ENCODE data around the gene SSH2. TPM values are rescaled to one million over a fixed set of nuclear protein-coding genes. Genes with fewer than 3 reads are reported as not detected.
"Not testable (repeated sequence)": the region's sequence is repeated elsewhere in the genome, so short reads cannot be mapped to it uniquely, and the experiment has no call there.

The SSH2 gene
- total and polyA plus RNA-seq, 8 donors = 8.4 to 19.1 (median 10.3) TPM

DNA sequence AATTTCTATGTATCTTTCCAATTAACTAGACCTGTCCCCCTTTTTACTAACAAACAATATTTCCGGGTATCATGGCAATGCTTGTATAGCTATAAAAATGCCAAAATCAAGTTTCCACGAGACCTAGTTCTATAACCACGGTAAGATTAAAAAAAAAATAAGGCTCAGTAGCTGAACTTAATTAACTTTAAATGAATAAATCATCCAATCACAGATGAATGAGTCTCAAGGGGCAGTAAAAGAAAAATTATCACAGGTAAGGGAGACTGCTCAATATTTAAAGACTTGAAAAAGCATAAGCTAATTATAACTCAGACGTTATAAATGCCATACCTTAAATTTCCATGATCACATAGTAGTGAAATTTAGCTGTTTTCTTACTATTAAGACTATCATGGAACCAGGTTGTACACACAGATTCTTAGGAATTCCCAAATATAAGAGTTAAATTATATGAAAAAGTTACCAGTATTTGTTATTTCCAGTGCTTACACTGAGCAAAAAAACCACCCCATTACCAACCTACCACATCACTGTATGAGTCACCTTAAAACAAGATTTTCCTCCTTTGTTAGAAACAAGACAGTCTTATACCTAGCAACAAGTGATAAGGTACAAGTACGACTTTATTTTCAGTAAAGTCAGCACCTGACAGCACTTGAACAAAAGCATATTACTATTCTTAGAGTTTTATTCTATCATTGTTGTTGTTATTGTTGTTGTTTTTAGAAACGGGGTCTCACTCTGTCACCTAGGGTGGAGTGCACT, 20.6 kb downstream of the SSH2 start:
- Histone ChIP-seq H3K36me3 (no peaks in the 10 kb centered on the region), H3K4me3 (no peak overlapping the region), H3K4me1 (peaks cover 7 to 19% (median 16%) of the 10 kb centered on the region in 3 donors), H3K9me3 (no peaks in the 10 kb centered on the region), H3K27ac (no peak overlapping the region), H3K27me3 (no peaks in the 10 kb centered on the region)
- FAIRE-seq (no peak), DNase-seq (no peak), ATAC-seq (peak in 1 of 4 donors; percentile 54)
- intact Hi-C loops (cut with DNase I) = no loop called here
- 80 to 81% methylated on average over 6 of the region's 6 CpGs for WGBS, 2 donors
- TF ChIP-seq, protein P1, sequence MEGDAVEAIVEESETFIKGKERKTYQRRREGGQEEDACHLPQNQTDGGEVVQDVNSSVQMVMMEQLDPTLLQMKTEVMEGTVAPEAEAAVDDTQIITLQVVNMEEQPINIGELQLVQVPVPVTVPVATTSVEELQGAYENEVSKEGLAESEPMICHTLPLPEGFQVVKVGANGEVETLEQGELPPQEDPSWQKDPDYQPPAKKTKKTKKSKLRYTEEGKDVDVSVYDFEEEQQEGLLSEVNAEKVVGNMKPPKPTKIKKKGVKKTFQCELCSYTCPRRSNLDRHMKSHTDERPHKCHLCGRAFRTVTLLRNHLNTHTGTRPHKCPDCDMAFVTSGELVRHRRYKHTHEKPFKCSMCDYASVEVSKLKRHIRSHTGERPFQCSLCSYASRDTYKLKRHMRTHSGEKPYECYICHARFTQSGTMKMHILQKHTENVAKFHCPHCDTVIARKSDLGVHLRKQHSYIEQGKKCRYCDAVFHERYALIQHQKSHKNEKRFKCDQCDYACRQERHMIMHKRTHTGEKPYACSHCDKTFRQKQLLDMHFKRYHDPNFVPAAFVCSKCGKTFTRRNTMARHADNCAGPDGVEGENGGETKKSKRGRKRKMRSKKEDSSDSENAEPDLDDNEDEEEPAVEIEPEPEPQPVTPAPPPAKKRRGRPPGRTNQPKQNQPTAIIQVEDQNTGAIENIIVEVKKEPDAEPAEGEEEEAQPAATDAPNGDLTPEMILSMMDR (IDR thresholded peaks at IDR 0.05) = no peak

DNA sequence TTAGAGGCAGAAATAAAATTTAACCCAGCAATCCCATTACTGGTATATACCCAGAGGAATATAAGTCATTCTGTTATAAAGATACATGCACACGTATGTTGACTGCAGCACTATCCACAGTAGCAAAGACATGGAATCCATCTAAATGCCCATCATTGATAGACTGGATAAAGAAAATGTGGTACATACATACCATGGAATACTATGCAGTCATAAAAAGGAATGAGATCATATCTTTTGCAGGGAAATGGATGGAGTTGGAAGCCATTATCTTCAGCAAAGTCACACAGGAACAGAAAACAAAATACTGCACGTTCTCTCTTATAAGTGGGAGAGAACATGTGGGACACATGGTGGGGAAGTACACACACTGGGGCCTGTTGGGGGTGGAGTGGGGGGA, 23.1 kb downstream of the SSH2 start:
- WGBS, 2 donors = 97 to 99% methylated on average over 2 of the region's 2 CpGs
- Histone ChIP-seq H3K4me1 (peaks cover 7 to 12% (median 10%) of the 10 kb centered on the region in 3 donors), H3K36me3 (no peaks in the 10 kb centered on the region), H3K27me3 (no peaks in the 10 kb centered on the region), H3K27ac (no peak overlapping the region), H3K9me3 (no peaks in the 10 kb centered on the region), H3K4me3 (no peak overlapping the region)
- DNase-seq (no peak), ATAC-seq (no peak), FAIRE-seq (no peak)
- TF ChIP-seq, protein P1 (IDR thresholded peaks at IDR 0.05) = no peak
- intact Hi-C loops (cut with DNase I) = no loop called here

DNA sequence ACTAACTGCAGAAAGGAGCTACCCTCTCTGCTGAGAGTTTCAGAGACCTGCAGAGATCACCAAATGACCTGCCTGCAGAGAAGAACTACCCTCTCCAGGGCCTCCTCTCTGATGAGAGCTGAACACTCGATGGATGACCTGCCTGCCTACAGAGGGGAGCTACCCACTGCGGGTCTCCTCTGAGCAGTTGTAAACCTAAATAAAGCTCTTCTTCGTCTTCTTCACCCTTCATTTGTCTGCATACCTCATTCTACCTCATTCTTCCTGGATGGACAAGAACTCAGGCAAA, 24.2 kb downstream of the SSH2 start:
- 99% methylated on average over 3 of the region's 3 CpGs for WGBS, 2 donors
- H3K4me1 ChIP-seq = peaks cover 4 to 6% (median 4%) of the 10 kb centered on the region in 3 donors
- intact Hi-C loops (cut with DNase I) = no loop called here
- H3K9me3 ChIP-seq = no peaks in the 10 kb centered on the region
- FAIRE-seq (no peak), ATAC-seq (no peak), DNase-seq (no peak)
- H3K27ac ChIP-seq = no peak overlapping the region
- TF ChIP-seq, protein P1 (IDR thresholded peaks at IDR 0.05) = no peak
- H3K36me3 ChIP-seq = no peaks in the 10 kb centered on the region
- no peak overlapping the region for H3K4me3 ChIP-seq
- no peaks in the 10 kb centered on the region for H3K27me3 ChIP-seq

DNA sequence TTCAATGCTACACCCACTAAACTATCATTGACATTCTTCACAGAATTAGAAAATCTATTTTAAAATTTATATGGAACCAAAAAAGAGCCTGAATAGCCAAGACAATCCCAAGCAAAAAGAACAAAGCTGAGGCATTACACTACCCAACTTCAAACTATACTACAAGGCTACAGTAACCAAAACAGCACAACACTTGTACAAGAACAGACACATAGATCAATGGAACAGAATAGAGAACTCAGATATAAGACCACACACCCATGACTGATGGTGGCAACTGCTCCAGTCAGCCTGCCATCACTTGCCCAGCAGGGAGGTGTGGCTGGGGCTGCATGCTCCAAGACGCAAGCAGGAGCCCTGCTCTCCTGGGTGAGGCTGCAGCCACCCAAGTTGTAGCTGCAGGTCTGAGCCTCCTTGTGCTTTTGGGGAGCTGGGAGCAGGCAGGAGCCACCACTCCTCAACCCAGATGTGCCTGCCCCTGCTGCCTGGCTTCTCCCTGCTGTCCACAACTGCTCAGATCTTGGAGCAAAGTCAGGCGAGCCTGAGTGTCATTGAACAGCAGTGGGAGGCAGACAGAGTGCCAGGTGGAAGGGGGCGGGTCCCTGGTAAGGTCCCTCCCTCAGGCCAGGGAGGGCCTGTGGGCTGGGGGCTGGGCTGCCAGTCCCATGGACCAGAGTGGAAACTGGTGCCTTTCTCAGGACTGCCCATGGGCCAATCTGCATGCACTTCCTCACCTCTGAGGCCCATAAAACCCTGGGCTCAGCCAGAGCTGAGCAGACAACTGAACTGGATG, 24.7 kb downstream of the SSH2 start:
- no peaks in the 10 kb centered on the region for H3K27me3 ChIP-seq
- 76 to 92% methylated on average over 3 of the region's 3 CpGs for WGBS, 2 donors
- intact Hi-C loops (cut with DNase I) = no loop called here
- no peak overlapping the region for H3K27ac ChIP-seq
- peaks cover 0 to under 1% (median 0%) of the 10 kb centered on the region in 3 donors for H3K4me1 ChIP-seq
- TF ChIP-seq, protein P1 (IDR thresholded peaks at IDR 0.05) = no peak
- no peaks in the 10 kb centered on the region for H3K9me3 ChIP-seq
- H3K36me3 ChIP-seq = no peaks in the 10 kb centered on the region
- DNase-seq (no peak), ATAC-seq (no peak), FAIRE-seq (no peak)
- no peak overlapping the region for H3K4me3 ChIP-seq

DNA sequence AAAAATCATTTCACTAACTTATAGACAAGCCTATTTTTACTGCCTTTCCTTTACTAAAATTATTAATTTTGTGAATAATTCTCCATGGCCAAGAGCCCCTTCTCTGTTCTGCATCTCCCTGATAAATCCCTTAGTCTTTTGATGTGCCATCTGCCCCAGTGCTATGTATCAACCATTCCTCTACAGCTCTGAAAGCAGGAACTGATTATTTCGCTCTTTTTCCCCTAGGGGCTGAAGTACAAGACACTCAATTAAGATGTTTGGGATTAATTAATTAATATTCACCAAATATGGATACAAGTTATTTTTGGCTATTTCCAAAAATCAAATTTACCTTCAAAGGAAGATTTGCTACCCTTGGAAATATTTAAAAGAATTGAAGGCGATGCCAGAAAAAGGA, 26.6 kb downstream of the SSH2 start:
- no peak for ATAC-seq
- Histone ChIP-seq H3K27me3 (no peaks in the 10 kb centered on the region), H3K9me3 (no peaks in the 10 kb centered on the region), H3K36me3 (no peaks in the 10 kb centered on the region), H3K27ac (no peak overlapping the region), H3K4me3 (no peak overlapping the region), H3K4me1 (no peaks in the 10 kb centered on the region)
- no peak for FAIRE-seq
- no peak for DNase-seq
- TF ChIP-seq, protein P1 (IDR thresholded peaks at IDR 0.05) = no peak
- intact Hi-C loops (cut with DNase I) = no loop called here
- 90 to 94% methylated on average over 2 of the region's 2 CpGs for WGBS, 2 donors

DNA sequence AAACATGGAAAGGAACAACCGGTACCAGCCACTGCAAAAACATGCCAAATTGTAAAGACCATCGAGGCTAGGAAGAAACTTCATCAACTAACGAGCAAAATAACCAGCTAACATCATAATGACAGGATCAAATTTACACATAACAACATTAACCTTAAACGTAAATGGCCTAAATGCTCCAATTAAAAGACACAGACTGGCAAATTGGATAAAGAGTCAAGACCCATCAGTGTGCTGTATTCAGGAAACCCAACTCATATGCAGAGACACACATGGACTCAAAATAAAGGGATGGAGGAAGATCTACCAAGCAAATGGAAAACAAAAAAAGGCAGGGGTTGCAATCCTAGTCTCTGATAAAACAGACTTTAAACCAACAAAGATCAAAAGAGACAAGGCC, 32.9 kb downstream of the SSH2 start:
- H3K4me1 ChIP-seq; intact Hi-C loops (cut with DNase I); H3K4me3 ChIP-seq; DNase-seq; H3K9me3 ChIP-seq; FAIRE-seq; ATAC-seq; H3K27ac ChIP-seq; H3K36me3 ChIP-seq; H3K27me3 ChIP-seq: not testable (repeated sequence)
- WGBS, 2 donors = 92% methylated on average over 4 of the region's 4 CpGs

All from pancreas (tissue), 10 donors.